ENCODE measurements around the gene PDGFRA. TPM values are rescaled to one million over a fixed set of nuclear protein-coding genes. Genes with fewer than 3 reads are reported as not detected.
A peak's percentile ranks its signal among the peaks of the same experiment; 100 is the strongest.

The PDGFRA gene
- total and polyA plus RNA-seq, 10 of the 15 experiments (the other 5 are each of a cell fraction or from before 2014, with no cell fraction given) = 0.01 to 0.28 (median 0.06) TPM; not detected in 5

- TF ChIP-seq ETV6 (conservative IDR thresholded peaks at IDR 0.05 in 1 of 2, IDR thresholded peaks at IDR 0.05 in 1 of 2; ENCODE audit: borderline replicate concordance in 1 of 2, low read depth in 1 of 2) (peak in 1 of 2 experiments; percentile 68; a peak in 1 of 4 replicates), MEF2A (IDR thresholded peaks at IDR 0.05; ENCODE audit: insufficient read depth, low read depth, low read length) (0 out of 2 replicates have a peak, but pooled peaks have one; percentile 28), CEBPB (IDR thresholded peaks at IDR 0.05; ENCODE audit: borderline replicate concordance in 1 of 2, low read depth in 2 of 2, low read length in 2 of 2) (no peak), EZH2 (IDR thresholded peaks at IDR 0.05; ENCODE audit: borderline replicate concordance, control insufficient read depth, low read depth, low read length) (no peak), RBBP5 (conservative IDR thresholded peaks at IDR 0.05) (no peak), SREBF2 (IDR thresholded peaks at IDR 0.05; ENCODE audit: low read length) (no peak), IRF4 (IDR thresholded peaks at IDR 0.05; ENCODE audit: low read depth, low read length) (peak; percentile 95), CHD2 (IDR thresholded peaks at IDR 0.05; ENCODE audit: borderline replicate concordance, low read depth, low read length) (no peak), SMAD1 (IDR thresholded peaks at IDR 0.05; ENCODE audit: low read depth, partially characterized antibody) (no peak), TBL1XR1 (IDR thresholded peaks at IDR 0.05; ENCODE audit: low read depth, low read length) (peak; percentile 23; the same call in 1 of the 2 replicates)
- TF ChIP-seq, protein P1, sequence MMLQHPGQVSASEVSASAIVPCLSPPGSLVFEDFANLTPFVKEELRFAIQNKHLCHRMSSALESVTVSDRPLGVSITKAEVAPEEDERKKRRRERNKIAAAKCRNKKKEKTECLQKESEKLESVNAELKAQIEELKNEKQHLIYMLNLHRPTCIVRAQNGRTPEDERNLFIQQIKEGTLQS (IDR thresholded peaks at IDR 0.05; ENCODE audit: borderline replicate concordance, extremely low read depth, low read depth, low read length) = no peak
- TF ChIP-seq, protein P2, sequence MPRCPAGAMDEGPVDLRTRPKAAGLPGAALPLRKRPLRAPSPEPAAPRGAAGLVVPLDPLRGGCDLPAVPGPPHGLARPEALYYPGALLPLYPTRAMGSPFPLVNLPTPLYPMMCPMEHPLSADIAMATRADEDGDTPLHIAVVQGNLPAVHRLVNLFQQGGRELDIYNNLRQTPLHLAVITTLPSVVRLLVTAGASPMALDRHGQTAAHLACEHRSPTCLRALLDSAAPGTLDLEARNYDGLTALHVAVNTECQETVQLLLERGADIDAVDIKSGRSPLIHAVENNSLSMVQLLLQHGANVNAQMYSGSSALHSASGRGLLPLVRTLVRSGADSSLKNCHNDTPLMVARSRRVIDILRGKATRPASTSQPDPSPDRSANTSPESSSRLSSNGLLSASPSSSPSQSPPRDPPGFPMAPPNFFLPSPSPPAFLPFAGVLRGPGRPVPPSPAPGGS (IDR thresholded peaks at IDR 0.05; ENCODE audit: borderline replicate concordance, insufficient read depth, low read depth, low read length, poor library complexity, severe bottlenecking) = peak; percentile 59
- TF ChIP-seq, protein P3, sequence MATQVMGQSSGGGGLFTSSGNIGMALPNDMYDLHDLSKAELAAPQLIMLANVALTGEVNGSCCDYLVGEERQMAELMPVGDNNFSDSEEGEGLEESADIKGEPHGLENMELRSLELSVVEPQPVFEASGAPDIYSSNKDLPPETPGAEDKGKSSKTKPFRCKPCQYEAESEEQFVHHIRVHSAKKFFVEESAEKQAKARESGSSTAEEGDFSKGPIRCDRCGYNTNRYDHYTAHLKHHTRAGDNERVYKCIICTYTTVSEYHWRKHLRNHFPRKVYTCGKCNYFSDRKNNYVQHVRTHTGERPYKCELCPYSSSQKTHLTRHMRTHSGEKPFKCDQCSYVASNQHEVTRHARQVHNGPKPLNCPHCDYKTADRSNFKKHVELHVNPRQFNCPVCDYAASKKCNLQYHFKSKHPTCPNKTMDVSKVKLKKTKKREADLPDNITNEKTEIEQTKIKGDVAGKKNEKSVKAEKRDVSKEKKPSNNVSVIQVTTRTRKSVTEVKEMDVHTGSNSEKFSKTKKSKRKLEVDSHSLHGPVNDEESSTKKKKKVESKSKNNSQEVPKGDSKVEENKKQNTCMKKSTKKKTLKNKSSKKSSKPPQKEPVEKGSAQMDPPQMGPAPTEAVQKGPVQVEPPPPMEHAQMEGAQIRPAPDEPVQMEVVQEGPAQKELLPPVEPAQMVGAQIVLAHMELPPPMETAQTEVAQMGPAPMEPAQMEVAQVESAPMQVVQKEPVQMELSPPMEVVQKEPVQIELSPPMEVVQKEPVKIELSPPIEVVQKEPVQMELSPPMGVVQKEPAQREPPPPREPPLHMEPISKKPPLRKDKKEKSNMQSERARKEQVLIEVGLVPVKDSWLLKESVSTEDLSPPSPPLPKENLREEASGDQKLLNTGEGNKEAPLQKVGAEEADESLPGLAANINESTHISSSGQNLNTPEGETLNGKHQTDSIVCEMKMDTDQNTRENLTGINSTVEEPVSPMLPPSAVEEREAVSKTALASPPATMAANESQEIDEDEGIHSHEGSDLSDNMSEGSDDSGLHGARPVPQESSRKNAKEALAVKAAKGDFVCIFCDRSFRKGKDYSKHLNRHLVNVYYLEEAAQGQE (IDR thresholded peaks at IDR 0.05; ENCODE audit: low read depth, low read length) = no peak
- TF ChIP-seq, protein P4, sequence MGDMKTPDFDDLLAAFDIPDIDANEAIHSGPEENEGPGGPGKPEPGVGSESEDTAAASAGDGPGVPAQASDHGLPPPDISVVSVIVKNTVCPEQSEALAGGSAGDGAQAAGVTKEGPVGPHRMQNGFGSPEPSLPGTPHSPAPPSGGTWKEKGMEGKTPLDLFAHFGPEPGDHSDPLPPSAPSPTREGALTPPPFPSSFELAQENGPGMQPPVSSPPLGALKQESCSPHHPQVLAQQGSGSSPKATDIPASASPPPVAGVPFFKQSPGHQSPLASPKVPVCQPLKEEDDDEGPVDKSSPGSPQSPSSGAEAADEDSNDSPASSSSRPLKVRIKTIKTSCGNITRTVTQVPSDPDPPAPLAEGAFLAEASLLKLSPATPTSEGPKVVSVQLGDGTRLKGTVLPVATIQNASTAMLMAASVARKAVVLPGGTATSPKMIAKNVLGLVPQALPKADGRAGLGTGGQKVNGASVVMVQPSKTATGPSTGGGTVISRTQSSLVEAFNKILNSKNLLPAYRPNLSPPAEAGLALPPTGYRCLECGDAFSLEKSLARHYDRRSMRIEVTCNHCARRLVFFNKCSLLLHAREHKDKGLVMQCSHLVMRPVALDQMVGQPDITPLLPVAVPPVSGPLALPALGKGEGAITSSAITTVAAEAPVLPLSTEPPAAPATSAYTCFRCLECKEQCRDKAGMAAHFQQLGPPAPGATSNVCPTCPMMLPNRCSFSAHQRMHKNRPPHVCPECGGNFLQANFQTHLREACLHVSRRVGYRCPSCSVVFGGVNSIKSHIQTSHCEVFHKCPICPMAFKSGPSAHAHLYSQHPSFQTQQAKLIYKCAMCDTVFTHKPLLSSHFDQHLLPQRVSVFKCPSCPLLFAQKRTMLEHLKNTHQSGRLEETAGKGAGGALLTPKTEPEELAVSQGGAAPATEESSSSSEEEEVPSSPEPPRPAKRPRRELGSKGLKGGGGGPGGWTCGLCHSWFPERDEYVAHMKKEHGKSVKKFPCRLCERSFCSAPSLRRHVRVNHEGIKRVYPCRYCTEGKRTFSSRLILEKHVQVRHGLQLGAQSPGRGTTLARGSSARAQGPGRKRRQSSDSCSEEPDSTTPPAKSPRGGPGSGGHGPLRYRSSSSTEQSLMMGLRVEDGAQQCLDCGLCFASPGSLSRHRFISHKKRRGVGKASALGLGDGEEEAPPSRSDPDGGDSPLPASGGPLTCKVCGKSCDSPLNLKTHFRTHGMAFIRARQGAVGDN (IDR thresholded peaks at IDR 0.05) = no peak
- TF ChIP-seq, protein P5, sequence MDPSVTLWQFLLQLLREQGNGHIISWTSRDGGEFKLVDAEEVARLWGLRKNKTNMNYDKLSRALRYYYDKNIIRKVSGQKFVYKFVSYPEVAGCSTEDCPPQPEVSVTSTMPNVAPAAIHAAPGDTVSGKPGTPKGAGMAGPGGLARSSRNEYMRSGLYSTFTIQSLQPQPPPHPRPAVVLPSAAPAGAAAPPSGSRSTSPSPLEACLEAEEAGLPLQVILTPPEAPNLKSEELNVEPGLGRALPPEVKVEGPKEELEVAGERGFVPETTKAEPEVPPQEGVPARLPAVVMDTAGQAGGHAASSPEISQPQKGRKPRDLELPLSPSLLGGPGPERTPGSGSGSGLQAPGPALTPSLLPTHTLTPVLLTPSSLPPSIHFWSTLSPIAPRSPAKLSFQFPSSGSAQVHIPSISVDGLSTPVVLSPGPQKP (IDR thresholded peaks at IDR 0.05; ENCODE audit: low read depth, low read length) = no peak
These were observed 86.8 kb downstream of the PDGFRA start (continued) for GRCh38 chr4:54315561-54316538.
